Heart left ventricle (tissue), 16 donors: ENCODE data around the gene UBN2. TPM values are rescaled to one million over a fixed set of nuclear protein-coding genes. Genes with fewer than 3 reads are reported as not detected.
"Not testable (repeated sequence)": the region's sequence is repeated elsewhere in the genome, so short reads cannot be mapped to it uniquely, and the experiment has no call there.

Experiments used
- ATAC-seq, 4 donors: fragments of 200-7000 bp; cut with Tn5 transposase; one replicate each; pipeline ENCODE4 v1.9.1; 2020 to 2022; ENCODE audit warnings: moderate library complexity in 4 of 4, mild to moderate bottlenecking in 3 of 4, moderate number of reproducible peaks in 1 of 4
- DNase-seq, 5 donors: peaks; one replicate each; pipeline ENCODE4 v3.0.0-alpha.2; 2020
- H3K27ac ChIP-seq, 12 donors: fragments of 200-600 bp; sonication (generic) in 4 of 12; one replicate each; pipeline versions ENCODE4 v1.5.0 to v1.8.0; 2016 to 2022; ENCODE audit warnings: mild to moderate bottlenecking in 2 of 12
- H3K27me3 ChIP-seq, 9 donors: fragments of 200-600 bp; sonication (generic) in 2 of 9; one replicate each; pipeline versions ENCODE4 v1.5.1 to v1.8.0; 2016 to 2022; ENCODE audit warnings: mild to moderate bottlenecking in 3 of 9
- H3K36me3 ChIP-seq, 9 donors: fragments of 200-600 bp; sonication (generic) in 2 of 9; one replicate each; pipeline versions ENCODE4 v1.5.0 to v1.8.0; 2018 to 2022; ENCODE audit warnings: mild to moderate bottlenecking in 2 of 9
- H3K4me1 ChIP-seq, 12 donors: fragments of 200-600 bp; sonication (generic) in 4 of 12; one replicate each; pipeline versions ENCODE4 v1.5.0 to v1.8.0; 2016 to 2022; ENCODE audit warnings: mild to moderate bottlenecking in 3 of 12
- H3K4me3 ChIP-seq, 12 donors: fragments of 200-600 bp; sonication (generic) in 4 of 12; one replicate each; pipeline versions ENCODE4 v1.5.0 to v1.8.0; 2017 to 2022; ENCODE audit warnings: mild to moderate bottlenecking in 9 of 12, moderate library complexity in 4 of 12
- H3K9me3 ChIP-seq, 12 donors: fragments of 200-600 bp; sonication (generic) in 4 of 12; one replicate each; pipeline versions ENCODE4 v1.5.0 to v1.8.0; 2016 to 2022; ENCODE audit warnings: mild to moderate bottlenecking in 1 of 12
- CTCF ChIP-seq, 12 donors: fragments of 200-600 bp; sonication (generic) in 4 of 12; IDR thresholded peaks; one replicate each; pipeline versions ENCODE4 v1.5.0 to v1.8.0; 2018 to 2022; ENCODE audit warnings: antibody characterized with exemption in 12 of 12, mild to moderate bottlenecking in 5 of 12
- POLR2A ChIP-seq, 2 donors: fragments of 450-650 bp; IDR thresholded peaks; one replicate each; pipeline ENCODE4 v1.6.1; 2017; ENCODE audit warnings: antibody characterized with exemption in 2 of 2, mild to moderate bottlenecking in 2 of 2, moderate library complexity in 2 of 2
- WGBS, 4 donors: extraction: QIAGEN DNeasy Blood & Tissue Kit in 2 of 4; methylation state at CpG; one replicate each; pipeline versions ENCODE4 v1.1.5 to v1.1.7; 2013 to 2018; 5-methylcytosine and 5-hydroxymethylcytosine counted together
- intact Hi-C, 10 donors: fragments of 100-400 bp; cut with DNase I; formaldehyde crosslinking; loops; one replicate each; pipeline versions ENCODE4 v1.11.1 to v1.14.2; 2022
- polyA plus RNA-seq, 2 donors: library from polyadenylated mRNA; stranded (reverse); fragments of 200-250 nt; gene quantifications; one replicate each; pipeline ENCODE4 v1.2.3, GENCODE V29; 2013
- total RNA-seq, 9 donors: library from RNA; depleted of rRNA in 2 of 9; stranded (reverse); fragments of >200 nt in 2 of 9; fragmentation: NEBNext Ultra II Directional in 3 of 9; extraction: Animal tissue kit (Norgen Biotek cat#: 25700) in 3 of 9; gene quantifications; one replicate each; pipeline versions ENCODE4 v1.1.0 to v1.2.4, GENCODE V29; 2016 to 2023
- donor health status: ischemic (EF 13 %, LVEDD 7.1; RV severe dilation, severe dysfunction).
- donor health status: healthy with polysubstance abuse.
- donor health status: DM: no; HTN: yes; CAD: no.
- donor health status: DM: no; HTN: no; CAD: no.
- donor health status: ischemic (EF 25% LVEDD 6.9; RV normal size, moderate dysfunction).
- donor health status: ischemic (EF 25% LVEDD 5.7; RV mildly dilated, moderate dysfunction).
- donor health status: healthy.
- donor health status: DM: yes; HTN: yes; CAD: no.
- donor health status: ischemic (EF 35%, LVEDD 5.7; RV mildly dilated, moderate dysfunction).
- donor health status: nonischemic (EF 11% LVEDD 7.7; RV severe dilation, severe dysfunction).
- donor health status: DM: yes; HTN: yes; CAD: no.
- donor health status: PGD.
- donor health status: ischemic (EF 29% LVEDD 5.4; RV normal size, mild dysfunction).
- donor health status: nonischemic (EF 23%, LVEDD 6.1; RV moderate dilation, normal function).

The UBN2 gene
- total and polyA plus RNA-seq, 11 donors = 3.3 to 26.9 (median 16.2) TPM

GRCh38 chr7:139330333-139331030 is 99.4 kb downstream of the UBN2 start:
- no peaks in the 10 kb centered on the region for H3K9me3 ChIP-seq
- no peaks in the 10 kb centered on the region for H3K36me3 ChIP-seq
- intact Hi-C loops = no loop called here
- ATAC-seq = no peak
- H3K4me3 ChIP-seq = no peak overlapping the region
- DNase-seq = no peak
- 75 to 84% (median 80%) methylated on average over 3 of the region's 3 CpGs for WGBS, 4 donors
- no peaks in the 10 kb centered on the region for H3K27me3 ChIP-seq
- no peaks in the 10 kb centered on the region for H3K4me1 ChIP-seq
- no peak overlapping the region for H3K27ac ChIP-seq
- TF ChIP-seq CTCF (IDR thresholded peaks at IDR 0.05) (no peak), POLR2A (IDR thresholded peaks at IDR 0.05) (no peak)

- TF ChIP-seq POLR2A (IDR thresholded peaks at IDR 0.05) = no peak
- no peak for TF ChIP-seq CTCF (IDR thresholded peaks at IDR 0.05)
- Histone ChIP-seq H3K4me1 (no peaks in the 10 kb centered on the region), H3K9me3 (no peaks in the 10 kb centered on the region), H3K27me3 (no peaks in the 10 kb centered on the region), H3K27ac (no peak overlapping the region), H3K36me3 (no peaks in the 10 kb centered on the region), H3K4me3 (no peak overlapping the region)
- DNase-seq (no peak), ATAC-seq (no peak)
- 54 to 64% (median 59%) methylated on average over 5 of the region's 5 CpGs for WGBS, 4 donors
- intact Hi-C loops = no loop called here
Observed at GRCh38 chr7:139332697-139333359, 101.8 kb downstream of the UBN2 start.

GRCh38 chr7:139333443-139333842 is 102.4 kb downstream of the UBN2 start:
- H3K4me1 ChIP-seq, H3K9me3 ChIP-seq, H3K27me3 ChIP-seq, H3K27ac ChIP-seq, DNase-seq, intact Hi-C loops, H3K36me3 ChIP-seq, ATAC-seq, H3K4me3 ChIP-seq: not testable (repeated sequence)
- 94 to 97% (median 96%) methylated on average over 13 of the region's 13 CpGs for WGBS, 4 donors

- ATAC-seq (no peak), DNase-seq (no peak)
- WGBS, 4 donors = 91 to 92% (median 92%) methylated on average over 4 of the region's 4 CpGs
- peaks cover 0 to 6% (median 0%) of the 10 kb centered on the region in 12 donors for H3K9me3 ChIP-seq
- no peak overlapping the region for H3K4me3 ChIP-seq
- intact Hi-C loops = no loop called here
- TF ChIP-seq CTCF (IDR thresholded peaks at IDR 0.05) (no peak), POLR2A (IDR thresholded peaks at IDR 0.05) (no peak)
- no peaks in the 10 kb centered on the region for H3K36me3 ChIP-seq
- H3K4me1 ChIP-seq = peaks cover 0 to under 1% (median 0%) of the 10 kb centered on the region in 12 donors
- no peaks in the 10 kb centered on the region for H3K27me3 ChIP-seq
- no peak overlapping the region for H3K27ac ChIP-seq
Observed at GRCh38 chr7:139334399-139335150, 103.5 kb downstream of the UBN2 start.
